B cell (primary cell): ENCODE data around the gene RBKS. TPM values are rescaled to one million over a fixed set of nuclear protein-coding genes. Genes with fewer than 3 reads are reported as not detected.

Source experiments
- ATAC-seq: fragments of 200-7000 bp; cut with Tn5 transposase; one replicate; pipeline ENCODE4 v1.10.0; 2021; ENCODE audit warnings: low read depth, mild to moderate bottlenecking, moderate number of reproducible peaks, moderate library complexity
- CTCF ChIA-PET: fragments of 350-600 bp; sonication (Branson Sonifier 250); formaldehyde crosslinking; loops from one replicate; lab custom pipeline; 2021; ENCODE audit warnings: antibody characterized with exemption, inconsistent platforms; lab: Charles Lee
- POLR2A ChIA-PET: fragments of 350-600 bp; sonication (Branson Sonifier 250); formaldehyde crosslinking; loops from one replicate; lab custom pipeline; 2021; ENCODE audit warnings: antibody characterized with exemption; lab: Charles Lee
- DNase-seq: peaks from one replicate; pipeline ENCODE4 v3.0.0; 2013
- H2AFZ ChIP-seq: 2 replicates; pipeline ENCODE4 v1.6.1; 2012; ENCODE audit warnings: mild to moderate bottlenecking, low read depth, low read length; ENCODE audit not compliant: insufficient read depth, poor library complexity, severe bottlenecking
- H3K27ac ChIP-seq, 2 donors: 1 replicate in 1 of 2; 2 replicates in 1 of 2; pipeline ENCODE4 v1.5.1; 2012 to 2013; ENCODE audit warnings: low read length in 2 of 2, mild to moderate bottlenecking in 2 of 2, moderate library complexity in 1 of 2
- H3K27me3 ChIP-seq, 4 experiments: fragments of 200-600 bp in 1 of 4; sonication (generic) in 1 of 4; replicated peaks in 1 of 4; 1 replicate in 2 of 4; 2 replicates in 2 of 4; pipeline versions ENCODE4 v1.6.1 to v1.7.0; 2013 to 2016; ENCODE audit warnings: low read length in 3 of 4, mild to moderate bottlenecking in 2 of 4, mixed read lengths in 1 of 4, moderate library complexity in 1 of 4; ENCODE audit not compliant: insufficient read depth in 4 of 4, control insufficient read depth in 3 of 4; ENCODE audit errors: control extremely low read depth in 1 of 4
- H3K36me3 ChIP-seq, 2 experiments: replicated peaks in 1 of 2; 1 replicate in 1 of 2; 2 replicates in 1 of 2; pipeline versions ENCODE4 v1.6.1 to v1.7.1; 2013; ENCODE audit warnings: low read length in 1 of 2; ENCODE audit not compliant: insufficient read depth in 2 of 2, control insufficient read depth in 1 of 2; ENCODE audit errors: control extremely low read depth in 1 of 2, extremely low read depth in 1 of 2
- H3K4me1 ChIP-seq, 2 donors: fragments of 200-600 bp in 1 of 2; sonication (generic) in 1 of 2; 1 replicate in 1 of 2; 2 replicates in 1 of 2; pipeline versions ENCODE4 v1.5.1 to v1.6.1; 2013 to 2017; ENCODE audit warnings: low read length in 2 of 2; ENCODE audit not compliant: control insufficient read depth in 2 of 2, insufficient read depth in 2 of 2
- H3K4me2 ChIP-seq: replicated peaks from 2 replicates; pipeline ENCODE3; 2012; ENCODE audit warnings: mild to moderate bottlenecking, low read depth, low read length; ENCODE audit not compliant: poor library complexity, severe bottlenecking
- H3K4me3 ChIP-seq, 5 experiments: fragments of 200-600 bp in 1 of 5; sonication (generic) in 1 of 5; 1 replicate in 3 of 5; 2 replicates in 2 of 5; pipeline versions ENCODE4 v1.5.1 to v1.7.0; 2011 to 2016; ENCODE audit warnings: low read length in 4 of 5, mild to moderate bottlenecking in 4 of 5, low read depth in 2 of 5, control low read depth in 1 of 5, moderate library complexity in 1 of 5; ENCODE audit not compliant: insufficient read depth in 1 of 5; ENCODE audit errors: control extremely low read depth in 1 of 5, extremely low read depth in 1 of 5
- H3K79me2 ChIP-seq: fragments of 200-600 bp; sonication (generic); one replicate; pipeline ENCODE4 v1.6.0; 2016; ENCODE audit warnings: low read length; ENCODE audit not compliant: control insufficient read depth, insufficient read depth
- H3K9ac ChIP-seq: fragments of 200-600 bp; sonication (generic); 2 replicates; pipeline ENCODE4 v1.6.1; 2017; ENCODE audit warnings: mild to moderate bottlenecking, low read length, moderate library complexity
- H3K9me3 ChIP-seq, 3 donors: one replicate each; pipeline versions ENCODE4 v1.6.1 to v1.7.1; 2013; ENCODE audit warnings: low read length in 2 of 3; ENCODE audit not compliant: control insufficient read depth in 2 of 3, insufficient read depth in 1 of 3; ENCODE audit errors: control extremely low read depth in 1 of 3
- H4K20me1 ChIP-seq: 2 replicates; pipeline ENCODE4 v1.6.0; 2012; ENCODE audit warnings: mild to moderate bottlenecking, low read length; ENCODE audit not compliant: insufficient read depth, control insufficient read depth, poor library complexity, severe bottlenecking
- H3K27ac Mint-ChIP-seq: one replicate; pipeline ENCODE4 v1.8.0; 2021; ENCODE audit warnings: mixed read lengths
- H3K27me3 Mint-ChIP-seq: one replicate; pipeline ENCODE4 v1.8.0; 2021; ENCODE audit warnings: mixed read lengths
- H3K4me1 Mint-ChIP-seq: one replicate; pipeline ENCODE4 v1.8.0; 2021; ENCODE audit warnings: mixed read lengths
- H3K4me3 Mint-ChIP-seq: one replicate; pipeline ENCODE4 v1.8.0; 2021; ENCODE audit warnings: mixed read lengths
- H3K9me3 Mint-ChIP-seq: one replicate; pipeline ENCODE4 v1.8.0; 2022; ENCODE audit warnings: mixed read lengths; ENCODE audit not compliant: insufficient read depth
- EZH2 ChIP-seq: IDR thresholded peaks from 2 replicates; pipeline ENCODE4 v1.6.1; 2012; ENCODE audit warnings: borderline replicate concordance, low read depth, mild to moderate bottlenecking, moderate library complexity, low read length; ENCODE audit not compliant: insufficient read depth, poor library complexity, severe bottlenecking
- WGBS: methylation state at CpG from one replicate; pipeline ENCODE4 v1.1.5; 2013; ENCODE audit warnings: missing lambda C conversion rate; ENCODE audit not compliant: insufficient coverage; 5-methylcytosine and 5-hydroxymethylcytosine counted together
- intact Hi-C: fragments of 100-400 bp; cut with micrococcal nuclease; formaldehyde crosslinking; loops from one replicate; pipeline ENCODE4 v1.10.0; 2022
- polyA plus RNA-seq: library from polyadenylated mRNA; depleted of rRNA; stranded (reverse); fragments of >200 nt; gene quantifications from 2 replicates; pipeline ENCODE4 v1.2.3, GENCODE V29; 2012
- total RNA-seq, 2 donors: library from RNA; stranded (reverse); fragments of 120-200 nt in 1 of 2; gene quantifications; 1 replicate in 1 of 2; 2 replicates in 1 of 2; pipeline versions ENCODE4 v1.2.3 to v1.2.4, GENCODE V29; 2013 to 2022
- TF ChIP-seq, protein P1 (sequence below): fragments of 200-600 bp; IDR thresholded peaks from one replicate; pipeline ENCODE4 v1.8.0; 2022; ENCODE audit warnings: antibody characterized with exemption, mild to moderate bottlenecking

RBKS gene
- total and polyA plus RNA-seq, 2 donors (not counting 1 experiment from before 2014, with no cell fraction given) = 6.4 to 9.2 TPM

- Histone ChIP-seq H2AFZ (no peak overlapping the region), H4K20me1 (no peaks in the 10 kb centered on the region), H3K4me3 (no peak overlapping the region), H3K9ac (no peak overlapping the region), H3K79me2 (no peaks in the 10 kb centered on the region), H3K4me2 (no peak overlapping the region), H3K27ac (no peak overlapping the region), H3K36me3 (no peaks in the 10 kb centered on the region), H3K4me1 (no peaks in the 10 kb centered on the region), H3K9me3 (peaks cover 0 to 5% (median 4%) of the 10 kb centered on the region in 3 donors), H3K27me3 (no peaks in the 10 kb centered on the region)
- WGBS = no CpG with 5 or more reads among the region's 1 CpG
- intact Hi-C loops = no loop called here
- Mint-ChIP-seq H3K27me3 (no peaks in the 10 kb centered on the region), H3K9me3 (peaks cover 5% of the 10 kb centered on the region), H3K4me3 (no peak overlapping the region), H3K4me1 (no peaks in the 10 kb centered on the region), H3K27ac (no peak overlapping the region)
- TF ChIP-seq, protein P1, sequence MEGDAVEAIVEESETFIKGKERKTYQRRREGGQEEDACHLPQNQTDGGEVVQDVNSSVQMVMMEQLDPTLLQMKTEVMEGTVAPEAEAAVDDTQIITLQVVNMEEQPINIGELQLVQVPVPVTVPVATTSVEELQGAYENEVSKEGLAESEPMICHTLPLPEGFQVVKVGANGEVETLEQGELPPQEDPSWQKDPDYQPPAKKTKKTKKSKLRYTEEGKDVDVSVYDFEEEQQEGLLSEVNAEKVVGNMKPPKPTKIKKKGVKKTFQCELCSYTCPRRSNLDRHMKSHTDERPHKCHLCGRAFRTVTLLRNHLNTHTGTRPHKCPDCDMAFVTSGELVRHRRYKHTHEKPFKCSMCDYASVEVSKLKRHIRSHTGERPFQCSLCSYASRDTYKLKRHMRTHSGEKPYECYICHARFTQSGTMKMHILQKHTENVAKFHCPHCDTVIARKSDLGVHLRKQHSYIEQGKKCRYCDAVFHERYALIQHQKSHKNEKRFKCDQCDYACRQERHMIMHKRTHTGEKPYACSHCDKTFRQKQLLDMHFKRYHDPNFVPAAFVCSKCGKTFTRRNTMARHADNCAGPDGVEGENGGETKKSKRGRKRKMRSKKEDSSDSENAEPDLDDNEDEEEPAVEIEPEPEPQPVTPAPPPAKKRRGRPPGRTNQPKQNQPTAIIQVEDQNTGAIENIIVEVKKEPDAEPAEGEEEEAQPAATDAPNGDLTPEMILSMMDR = no peak
- TF ChIP-seq EZH2 = no peak
- ChIA-PET CTCF (no interaction called here), POLR2A (no interaction called here)
- no peak for ATAC-seq
- no peak for DNase-seq
These were observed 61.9 kb downstream of the RBKS start for GRCh38 chr2:27828305-27828704.

GRCh38 chr2:27824401-27824800 is 65.8 kb downstream of the RBKS start:
- Histone ChIP-seq H3K27me3 (no peaks in the 10 kb centered on the region), H3K79me2 (no peaks in the 10 kb centered on the region), H3K9ac (no peak overlapping the region), H3K4me1 (no peaks in the 10 kb centered on the region), H2AFZ (no peak overlapping the region), H3K9me3 (peaks cover 0 to 5% (median 4%) of the 10 kb centered on the region in 3 donors), H3K36me3 (no peaks in the 10 kb centered on the region), H3K4me3 (no peak overlapping the region), H3K27ac (no peak overlapping the region), H3K4me2 (no peak overlapping the region), H4K20me1 (no peaks in the 10 kb centered on the region)
- intact Hi-C loops = no loop called here
- DNase-seq = no peak
- H3K9me3 Mint-ChIP-seq = peaks cover 5% of the 10 kb centered on the region
- H3K27ac Mint-ChIP-seq = no peak overlapping the region
- ATAC-seq = no peak
- no CpG with 5 or more reads among the region's 1 CpG for WGBS
- ChIA-PET POLR2A (no interaction called here), CTCF (no interaction called here)
- no peaks in the 10 kb centered on the region for H3K4me1 Mint-ChIP-seq
- no peak for TF ChIP-seq EZH2
- no peaks in the 10 kb centered on the region for H3K27me3 Mint-ChIP-seq
- no peak overlapping the region for H3K4me3 Mint-ChIP-seq
